Left forelimb (tissue), 1 donor: Measurements from ENCODE around the gene COL5A1.
"Not testable (repeated sequence)": the region's sequence is repeated elsewhere in the genome, so short reads cannot be mapped to it uniquely, and the experiment has no call there.

ENCODE experiments used
- DNase-seq: peaks from one replicate; pipeline ENCODE4 v3.0.0-alpha.2; 2018; ENCODE audit warnings: low spot score

The COL5A1 gene

GRCh38 chr9:134655586-134656333 is 14.2 kb downstream of the COL5A1 start:
- no peak for DNase-seq

- DNase-seq: no peak
Measured at GRCh38 chr9:134656334-134657006, 14.9 kb downstream of the COL5A1 start.

- DNase-seq: no peak
Measured at GRCh38 chr9:134657666-134658377, 16.2 kb downstream of the COL5A1 start.

- no peak for DNase-seq
Measured at GRCh38 chr9:134658378-134658955, 16.9 kb downstream of the COL5A1 start.

GRCh38 chr9:134659688-134660131 is 18.1 kb downstream of the COL5A1 start:
- DNase-seq: no peak

GRCh38 chr9:134660407-134660806 is 18.8 kb downstream of the COL5A1 start:
- DNase-seq: no peak

- no peak for DNase-seq
Measured at GRCh38 chr9:134661299-134661698, 19.7 kb downstream of the COL5A1 start.

- DNase-seq: no peak
Measured at GRCh38 chr9:134661791-134662142, 20.2 kb downstream of the COL5A1 start.

- peak; percentile 84 for DNase-seq
Measured at GRCh38 chr9:134662143-134662876, 20.7 kb downstream of the COL5A1 start.

- DNase-seq: no peak
Measured at GRCh38 chr9:134663084-134663483, 21.5 kb downstream of the COL5A1 start.

GRCh38 chr9:134663753-134664415 is 22.3 kb downstream of the COL5A1 start:
- DNase-seq: no peak

GRCh38 chr9:134664446-134664845 is 22.8 kb downstream of the COL5A1 start:
- DNase-seq: no peak

GRCh38 chr9:134666208-134666607 is 24.6 kb downstream of the COL5A1 start:
- DNase-seq: no peak

GRCh38 chr9:134666831-134667230 is 25.2 kb downstream of the COL5A1 start:
- DNase-seq: no peak

- DNase-seq: not testable (repeated sequence)
Measured at GRCh38 chr9:134668977-134669376, 27.4 kb downstream of the COL5A1 start.

GRCh38 chr9:134669399-134669955 is 27.9 kb downstream of the COL5A1 start:
- no peak for DNase-seq

GRCh38 chr9:134670042-134670525 is 28.5 kb downstream of the COL5A1 start:
- no peak for DNase-seq

GRCh38 chr9:134670851-134671281 is 29.3 kb downstream of the COL5A1 start:
- no peak for DNase-seq

- no peak for DNase-seq
Measured at GRCh38 chr9:134671341-134672113, 29.9 kb downstream of the COL5A1 start.

- no peak for DNase-seq
Measured at GRCh38 chr9:134676361-134676760, 34.8 kb downstream of the COL5A1 start.
